Astrocyte of the cerebellum (primary cell): ENCODE results near the gene AHNAK2.

Experiments
- DNase-seq: peaks from one replicate; pipeline ENCODE4 v3.0.0-alpha.2; 2011; ENCODE audit warnings: low read depth
- H3K4me3 ChIP-seq: 2 replicates; pipeline ENCODE4 v1.5.1; 2011; ENCODE audit warnings: mild to moderate bottlenecking, low read depth, low read length, moderate library complexity
- CTCF ChIP-seq: IDR thresholded peaks from 2 replicates; pipeline ENCODE4 v1.5.1; 2012; ENCODE audit warnings: low read length, low read depth, moderate library complexity, mild to moderate bottlenecking; ENCODE audit errors: missing control alignments
- in situ Hi-C: cut with HindIII; loops from 2 replicates; pipeline ENCODE4 v1.10.0; 2017; ENCODE audit warnings: low sequenced_read_pairs

AHNAK2 gene

GRCh38 chr14:104972301-104973134, 5.7 kb downstream of the AHNAK2 start:
- TF ChIP-seq CTCF = no peak
- H3K4me3 ChIP-seq = no peak overlapping the region
- no peak for DNase-seq
- in situ Hi-C loops = no loop called here

- in situ Hi-C loops = no loop called here
- no peak overlapping the region for H3K4me3 ChIP-seq
- no peak for DNase-seq
- TF ChIP-seq CTCF = no peak
These were observed 6.5 kb downstream of the AHNAK2 start for GRCh38 chr14:104971447-104972240.

- no peak for TF ChIP-seq CTCF
- H3K4me3 ChIP-seq = peak overlapping the region; percentile 43
- in situ Hi-C loops = no loop called here
- DNase-seq = peak; percentile 81
These were observed 7.7 kb downstream of the AHNAK2 start for GRCh38 chr14:104970231-104971068.

GRCh38 chr14:104969741-104970230, 8.4 kb downstream of the AHNAK2 start:
- in situ Hi-C loops = no loop called here
- no peak for DNase-seq
- H3K4me3 ChIP-seq = peak overlapping the region; percentile 43
- no peak for TF ChIP-seq CTCF

- H3K4me3 ChIP-seq = peak overlapping the region; percentile 43
- no peak for TF ChIP-seq CTCF
- no peak for DNase-seq
- in situ Hi-C loops = no loop called here
These were observed 9.4 kb downstream of the AHNAK2 start for GRCh38 chr14:104968541-104969401.
